OCI-LY7 (cell line): Measurements from ENCODE around the gene PSMD1. TPM values are rescaled to one million over a fixed set of nuclear protein-coding genes. Genes with fewer than 3 reads are reported as not detected.
"Not testable (repeated sequence)": the region's sequence is repeated elsewhere in the genome, so short reads cannot be mapped to it uniquely, and the experiment has no call there.

ENCODE experiments used
- BruUV-seq: library from RNA; stranded (reverse); fragments of 400-500 nt; replicated peaks from 2 replicates; lab custom pipeline; 2021; lab: Mats Ljungman, UMichigan
- CTCF ChIA-PET: fragments of 300-600 bp; sonication (Branson Sonifier 250); formaldehyde crosslinking; loops from one replicate; lab custom pipeline; 2022; ENCODE audit warnings: antibody characterized with exemption; ENCODE audit not compliant: unreplicated experiment; lab: Charles Lee
- POLR2A ChIA-PET: fragments of 300-600 bp; sonication (Branson Sonifier 250); formaldehyde crosslinking; loops from one replicate; lab custom pipeline; 2022; ENCODE audit warnings: antibody characterized with exemption; lab: Charles Lee
- DNase-seq: peaks from one replicate; pipeline ENCODE4 v3.0.0-alpha.2; 2015; ENCODE audit warnings: low spot score
- H2AFZ ChIP-seq: fragments of 200-600 bp; sonication (generic), shearing (Covaris generic); 2 replicates; pipeline ENCODE4 v1.6.1; 2014; ENCODE audit warnings: mild to moderate bottlenecking, antibody characterized with exemption, low read length, moderate library complexity
- H3K27ac ChIP-seq: fragments of 200-600 bp; sonication (generic); 2 replicates; pipeline ENCODE4 v1.5.1; 2014; ENCODE audit warnings: mixed run types, low read depth, mild to moderate bottlenecking, moderate library complexity, low read length, inconsistent platforms; ENCODE audit not compliant: poor library complexity, severe bottlenecking
- H3K36me3 ChIP-seq: fragments of 200-600 bp; sonication (generic); 2 replicates; pipeline ENCODE4 v1.6.1; 2014; ENCODE audit warnings: mild to moderate bottlenecking, antibody characterized with exemption, low read length, moderate library complexity, mixed read lengths; ENCODE audit not compliant: insufficient read depth
- H3K4me1 ChIP-seq: fragments of 200-600 bp; sonication (generic); 2 replicates; pipeline ENCODE4 v1.5.1; 2014; ENCODE audit warnings: mild to moderate bottlenecking, low read length; ENCODE audit not compliant: insufficient read depth, poor library complexity, severe bottlenecking
- H3K4me2 ChIP-seq: fragments of 200-600 bp; sonication (generic); 2 replicates; pipeline ENCODE4 v1.6.1; 2014; ENCODE audit warnings: mild to moderate bottlenecking, low read length
- H3K4me3 ChIP-seq: fragments of 200-600 bp; sonication (generic); 2 replicates; pipeline ENCODE4 v1.5.1; 2014; ENCODE audit warnings: mild to moderate bottlenecking, low read depth, low read length; ENCODE audit not compliant: poor library complexity, severe bottlenecking
- H3K79me2 ChIP-seq: fragments of 200-600 bp; sonication (generic); 2 replicates; pipeline ENCODE4 v1.6.1; 2016; ENCODE audit warnings: low read depth, mild to moderate bottlenecking, low read length, moderate library complexity, mixed read lengths; ENCODE audit not compliant: insufficient read depth
- H3K9me2 ChIP-seq: fragments of 200-600 bp; sonication (generic); 2 replicates; pipeline ENCODE4 v1.6.1; 2016; ENCODE audit warnings: mild to moderate bottlenecking, low read length, mixed read lengths; ENCODE audit not compliant: insufficient read depth
- H3K9me3 ChIP-seq: fragments of 200-600 bp; sonication (generic); 2 replicates; pipeline ENCODE4 v1.6.1; 2014; ENCODE audit warnings: mild to moderate bottlenecking, mixed run types, low read length, mixed read lengths
- H4K20me1 ChIP-seq: fragments of 200-600 bp; sonication (generic); 2 replicates; pipeline ENCODE4 v1.6.1; 2014; ENCODE audit warnings: mild to moderate bottlenecking, antibody characterized with exemption, low read length, moderate library complexity, mixed read lengths; ENCODE audit not compliant: insufficient read depth
- EZH2phosphoT487 ChIP-seq: fragments of 200-600 bp; sonication (generic); IDR thresholded peaks from 2 replicates; pipeline ENCODE4 v1.6.1; 2018; ENCODE audit warnings: low read depth, borderline replicate concordance, mild to moderate bottlenecking, mixed run types, antibody characterized with exemption, low read length, moderate library complexity, mixed read lengths
- intact Hi-C: fragments of 100-400 bp; cut with micrococcal nuclease; formaldehyde crosslinking; loops from one replicate; pipeline ENCODE4 v1.10.0; 2022; ENCODE audit not compliant: unreplicated experiment
- total RNA-seq, 2 experiments: library from RNA; depleted of rRNA in 1 of 2; stranded (reverse); fragments of >200 nt in 1 of 2; shearing (Covaris generic) in 1 of 2; gene quantifications; 2 replicates each; pipeline ENCODE4 v1.2.3, GENCODE V29; 2014 to 2022
- TF ChIP-seq, protein P1 (sequence below): fragments of 200-600 bp; sonication (generic); conservative IDR thresholded peaks from 2 replicates; pipeline ENCODE4 v1.5.1; 2014; ENCODE audit warnings: mild to moderate bottlenecking, antibody characterized with exemption, low read length, moderate library complexity, mixed read lengths

The PSMD1 gene
- total RNA-seq, 2 experiments from 2014 or later: 60.5 to 105 TPM

DNA sequence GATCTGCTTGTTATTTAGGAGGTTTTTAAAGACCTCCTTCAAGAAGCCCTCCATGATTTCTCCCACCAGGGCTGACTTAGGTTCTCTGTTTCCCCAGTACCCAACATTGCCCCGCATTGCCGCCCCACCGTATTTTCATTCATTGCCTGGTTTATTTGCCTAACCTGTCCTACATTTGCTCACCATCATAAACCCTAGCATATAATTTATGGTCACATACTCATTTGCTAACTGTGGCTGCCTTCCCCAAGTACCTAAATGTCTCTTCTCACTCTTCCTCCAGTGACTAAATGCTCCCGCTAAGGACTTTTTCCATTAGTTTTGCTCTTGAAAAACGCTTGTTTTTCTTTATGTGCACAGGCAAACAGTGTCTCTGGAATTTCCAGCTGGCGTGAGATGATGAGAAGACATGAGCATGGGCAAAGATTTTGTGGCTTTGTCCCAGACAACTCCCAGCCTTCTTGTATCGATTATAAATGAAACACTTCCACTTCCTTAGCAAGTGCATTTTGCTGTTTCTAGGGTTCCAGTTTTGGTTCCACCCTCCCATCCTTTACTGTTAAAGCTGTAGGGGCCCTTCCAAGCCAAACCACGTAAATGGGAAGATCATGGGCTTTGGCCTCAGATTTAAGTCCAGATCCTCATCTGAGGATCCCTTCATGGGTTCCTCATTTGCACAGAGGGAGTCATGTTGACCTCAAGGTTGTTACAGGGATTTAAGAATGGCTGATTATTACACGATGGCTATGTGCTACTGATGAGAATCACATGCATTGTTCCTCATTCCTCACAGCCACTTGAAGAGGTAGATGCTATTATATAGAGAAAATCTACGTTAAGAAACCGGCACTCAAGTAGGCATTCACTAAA is 120.7 kb downstream of the PSMD1 start:
- H3K4me2 ChIP-seq: no peak overlapping the region
- intact Hi-C loops: no loop called here
- CTCF ChIA-PET: no interaction called here

DNA sequence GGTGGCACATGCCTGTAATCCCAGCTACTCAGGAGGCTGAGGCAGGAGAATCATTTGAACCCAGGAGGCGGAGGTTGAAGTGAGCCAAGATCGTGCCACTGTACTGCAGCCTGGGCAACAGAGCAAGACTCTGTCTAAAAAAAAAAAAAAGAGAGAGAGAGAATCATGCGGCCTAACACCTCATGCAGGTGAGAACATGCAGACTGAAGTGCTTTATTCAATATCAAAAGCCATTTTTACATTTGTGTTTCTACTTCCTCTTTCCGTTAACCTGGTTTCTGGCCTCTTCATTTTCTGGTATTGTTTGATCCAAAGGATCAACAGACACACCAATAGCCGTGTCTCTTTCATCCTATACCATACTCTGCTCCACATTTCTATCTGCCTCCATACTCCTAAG is 122.1 kb downstream of the PSMD1 start:
- H3K4me2 ChIP-seq, CTCF ChIA-PET, H3K27ac ChIP-seq, H2AFZ ChIP-seq, H3K4me3 ChIP-seq, H4K20me1 ChIP-seq, H3K79me2 ChIP-seq, H3K9me3 ChIP-seq, intact Hi-C loops, BruUV-seq, H3K9me2 ChIP-seq: not testable (repeated sequence)
- Histone ChIP-seq H3K4me1 (peaks cover 26% of the 10 kb centered on the region), H3K36me3 (peaks cover 15% of the 10 kb centered on the region; the same call in 1 of the 2 replicates)
- POLR2A ChIA-PET: interaction anchor here (0.7 to 1.2 kb wide), 2 partner anchors 45 to 216 kb away, joined by 3 to 4 read pairs; no protein-coding TSS in a partner anchor
- peak; percentile 45 for DNase-seq

More for the DNA sequence above, 120.7 kb downstream of the PSMD1 start:
- Histone ChIP-seq H4K20me1 (no peaks in the 10 kb centered on the region), H2AFZ (no peak overlapping the region), H3K4me1 (peaks cover 26% of the 10 kb centered on the region), H3K79me2 (no peaks in the 10 kb centered on the region), H3K9me2 (no peaks in the 10 kb centered on the region), H3K27ac (no peak overlapping the region), H3K9me3 (no peaks in the 10 kb centered on the region), H3K4me3 (no peak overlapping the region), H3K36me3 (peaks cover 28% of the 10 kb centered on the region)
- TF ChIP-seq EZH2phosphoT487: no peak
- TF ChIP-seq, protein P1, sequence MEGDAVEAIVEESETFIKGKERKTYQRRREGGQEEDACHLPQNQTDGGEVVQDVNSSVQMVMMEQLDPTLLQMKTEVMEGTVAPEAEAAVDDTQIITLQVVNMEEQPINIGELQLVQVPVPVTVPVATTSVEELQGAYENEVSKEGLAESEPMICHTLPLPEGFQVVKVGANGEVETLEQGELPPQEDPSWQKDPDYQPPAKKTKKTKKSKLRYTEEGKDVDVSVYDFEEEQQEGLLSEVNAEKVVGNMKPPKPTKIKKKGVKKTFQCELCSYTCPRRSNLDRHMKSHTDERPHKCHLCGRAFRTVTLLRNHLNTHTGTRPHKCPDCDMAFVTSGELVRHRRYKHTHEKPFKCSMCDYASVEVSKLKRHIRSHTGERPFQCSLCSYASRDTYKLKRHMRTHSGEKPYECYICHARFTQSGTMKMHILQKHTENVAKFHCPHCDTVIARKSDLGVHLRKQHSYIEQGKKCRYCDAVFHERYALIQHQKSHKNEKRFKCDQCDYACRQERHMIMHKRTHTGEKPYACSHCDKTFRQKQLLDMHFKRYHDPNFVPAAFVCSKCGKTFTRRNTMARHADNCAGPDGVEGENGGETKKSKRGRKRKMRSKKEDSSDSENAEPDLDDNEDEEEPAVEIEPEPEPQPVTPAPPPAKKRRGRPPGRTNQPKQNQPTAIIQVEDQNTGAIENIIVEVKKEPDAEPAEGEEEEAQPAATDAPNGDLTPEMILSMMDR: no peak
- BruUV-seq: no TSS peak
- POLR2A ChIA-PET: no interaction called here
- no peak for DNase-seq

- peak overlapping the region; percentile 57; the same call in 1 of the 2 replicates for H2AFZ ChIP-seq
- H4K20me1 ChIP-seq: no peaks in the 10 kb centered on the region
- no peaks in the 10 kb centered on the region for H3K9me2 ChIP-seq
- no peak overlapping the region for H3K4me3 ChIP-seq
- peak overlapping the region; percentile 37 for H3K4me2 ChIP-seq
- DNase-seq: peak; percentile 42
- H3K27ac ChIP-seq: no peak overlapping the region
- CTCF ChIA-PET: no interaction called here
- H3K4me1 ChIP-seq: peaks cover 26% of the 10 kb centered on the region
- POLR2A ChIA-PET: interaction anchor here (0.8 kb wide), 1 partner anchor 57 kb away, joined by 3 read pairs; the partner anchor contains the start of gene HTR2B
- no peaks in the 10 kb centered on the region for H3K9me3 ChIP-seq
- no peaks in the 10 kb centered on the region for H3K36me3 ChIP-seq
- intact Hi-C loops: no loop called here
- TF ChIP-seq, protein P1: no peak
- TF ChIP-seq EZH2phosphoT487: no peak
- no peaks in the 10 kb centered on the region for H3K79me2 ChIP-seq
- no TSS peak for BruUV-seq
Observed at GRCh38 chr2:231181860-231182512, 125.3 kb downstream of the PSMD1 start.
